Measurements from ENCODE around the gene GTF2H4.

DNA sequence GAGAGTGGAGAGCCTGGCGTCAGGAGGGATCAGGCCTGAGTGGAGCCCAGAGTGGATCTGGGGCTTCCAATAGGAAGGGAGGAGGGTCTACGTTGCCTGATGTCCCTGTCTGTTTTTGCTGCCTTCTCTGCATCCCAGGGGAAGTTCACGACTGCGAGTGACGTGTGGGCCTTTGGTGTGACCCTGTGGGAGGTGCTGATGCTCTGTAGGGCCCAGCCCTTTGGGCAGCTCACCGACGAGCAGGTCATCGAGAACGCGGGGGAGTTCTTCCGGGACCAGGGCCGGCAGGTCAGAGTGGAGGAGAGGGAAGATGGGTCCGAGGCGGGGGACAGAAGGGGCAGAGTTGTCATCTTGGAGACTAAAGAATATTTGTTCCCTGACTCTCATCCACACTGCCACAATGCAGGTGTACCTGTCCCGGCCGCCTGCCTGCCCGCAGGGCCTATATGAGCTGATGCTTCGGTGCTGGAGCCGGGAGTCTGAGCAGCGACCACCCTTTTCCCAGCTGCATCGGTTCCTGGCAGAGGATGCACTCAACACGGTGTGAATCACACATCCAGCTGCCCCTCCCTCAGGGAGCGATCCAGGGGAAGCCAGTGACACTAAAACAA, 9.2 kb upstream of the GTF2H4 start:
- no peak for TF ChIP-seq CTCF (IDR thresholded peaks at IDR 0.05)
- no peak for TF ChIP-seq EP300 (IDR thresholded peaks at IDR 0.05)
- TF ChIP-seq POLR2A (IDR thresholded peaks at IDR 0.05): no peak
- no peak for TF ChIP-seq POLR2AphosphoS5 (IDR thresholded peaks at IDR 0.05)

Data from gastroesophageal sphincter (tissue), 3 donors.